ENCODE results near the gene SMIM30. TPM values are rescaled to one million over a fixed set of nuclear protein-coding genes. Genes with fewer than 3 reads are reported as not detected.

SMIM30 gene
- total and polyA plus RNA-seq, 4 experiments from 2014 or later = 21.6 to 98.2 (median 31.6) TPM

- Histone ChIP-seq H3K27me3 (ENCODE audit: insufficient read depth, low read length) (no peaks in the 10 kb centered on the region), H3K9me3 (ENCODE audit: control insufficient read depth in 1 of 2, low read length in 2 of 2) (no peaks in the 10 kb centered on the region), H3K27ac (ENCODE audit: low read depth, low read length) (no peak overlapping the region), H3K4me1 (ENCODE audit: insufficient read depth, low read length) (no peaks in the 10 kb centered on the region), H3K36me3 (ENCODE audit: insufficient read depth, low read length) (no peaks in the 10 kb centered on the region), H3K4me3 (ENCODE audit: low read length in 2 of 2) (no peak overlapping the region)
- DNase-seq = no peak
- Mint-ChIP-seq H3K36me3 (no peaks in the 10 kb centered on the region), H3K27me3 (peaks cover 14 to 18% of the 10 kb centered on the region in 2 donors), H3K9me3 (peaks cover 0 to 5% (median 0%) of the 10 kb centered on the region in 8 donors), H3K4me1 (peaks cover 0 to 2% (median 0%) of the 10 kb centered on the region in 4 donors), H3K27ac (no peak overlapping the region), H3K4me3 (no peak overlapping the region)
- intact Hi-C loops (cut with micrococcal nuclease) = no loop called here
- CTCF ChIA-PET (ENCODE audit: partially characterized antibody) = no interaction called here
- POLR2A ChIA-PET (ENCODE audit: partially characterized antibody) = no interaction called here
Measured at GRCh38 chr7:113143486-113144257, 25.3 kb upstream of the SMIM30 start.

DNA sequence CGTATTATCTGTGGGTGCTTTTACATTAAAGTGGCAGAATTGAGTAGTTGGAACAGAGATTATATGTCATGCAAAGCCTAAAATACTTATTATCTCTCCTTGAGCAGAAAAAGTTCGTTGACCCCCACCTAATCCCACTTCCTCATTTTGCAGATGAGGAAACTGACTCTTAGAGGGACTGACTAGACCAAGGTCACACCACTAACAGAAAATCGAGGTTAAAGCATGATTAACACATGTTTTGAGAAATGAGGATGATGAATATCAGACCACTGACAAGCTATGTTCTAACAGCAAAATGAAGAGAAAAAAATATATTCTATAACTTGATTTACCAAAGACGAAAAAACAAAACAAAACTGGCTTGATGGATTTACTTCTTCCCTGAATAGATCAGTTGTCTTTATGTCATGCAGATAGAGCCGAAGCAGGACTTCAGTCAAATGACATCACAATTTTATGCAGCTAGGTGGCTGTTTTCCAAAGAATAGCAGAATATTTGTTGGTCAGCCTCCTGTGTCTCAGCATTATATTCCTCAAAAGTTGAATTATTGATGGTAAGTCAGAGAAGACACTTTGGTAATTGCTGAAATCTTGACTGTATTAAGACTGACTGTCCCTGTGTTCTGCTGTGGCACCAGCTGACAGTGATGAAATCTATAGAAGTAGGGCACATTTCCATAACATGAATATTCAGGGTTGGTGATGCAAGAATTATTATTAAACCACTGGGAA lies 24.2 kb upstream of the SMIM30 start:
- POLR2A ChIA-PET (ENCODE audit: partially characterized antibody) = no interaction called here
- Mint-ChIP-seq H3K4me3 (no peak overlapping the region), H3K27ac (no peak overlapping the region), H3K4me1 (peaks cover 0 to 2% (median 0%) of the 10 kb centered on the region in 4 donors), H3K9me3 (peaks cover 0 to 2% (median 0%) of the 10 kb centered on the region in 8 donors), H3K27me3 (peaks cover 11 to 13% of the 10 kb centered on the region in 2 donors), H3K36me3 (no peaks in the 10 kb centered on the region)
- Histone ChIP-seq H3K9me3 (ENCODE audit: control insufficient read depth in 1 of 2, low read length in 2 of 2) (no peaks in the 10 kb centered on the region), H3K36me3 (ENCODE audit: insufficient read depth, low read length) (no peaks in the 10 kb centered on the region), H3K27me3 (ENCODE audit: insufficient read depth, low read length) (no peaks in the 10 kb centered on the region), H3K27ac (ENCODE audit: low read depth, low read length) (no peak overlapping the region), H3K4me1 (ENCODE audit: insufficient read depth, low read length) (no peaks in the 10 kb centered on the region), H3K4me3 (ENCODE audit: low read length in 2 of 2) (no peak overlapping the region)
- intact Hi-C loops (cut with micrococcal nuclease) = no loop called here
- no peak for DNase-seq
- CTCF ChIA-PET (ENCODE audit: partially characterized antibody) = no interaction called here

GRCh38 chr7:113141803-113142202 lies 23.4 kb upstream of the SMIM30 start:
- H3K27me3 Mint-ChIP-seq = peaks cover 9 to 12% of the 10 kb centered on the region in 2 donors
- H3K27ac Mint-ChIP-seq = no peak overlapping the region
- H3K4me1 Mint-ChIP-seq = peaks cover 0 to 2% (median 0%) of the 10 kb centered on the region in 4 donors
- H3K4me3 ChIP-seq (ENCODE audit: low read length in 2 of 2) = no peak overlapping the region
- no peaks in the 10 kb centered on the region for H3K9me3 ChIP-seq (ENCODE audit: control insufficient read depth in 1 of 2, low read length in 2 of 2)
- ChIA-PET POLR2A (ENCODE audit: partially characterized antibody) (no interaction called here), CTCF (ENCODE audit: partially characterized antibody) (no interaction called here)
- intact Hi-C loops (cut with micrococcal nuclease) = no loop called here
- no peaks in the 10 kb centered on the region for H3K27me3 ChIP-seq (ENCODE audit: insufficient read depth, low read length)
- H3K9me3 Mint-ChIP-seq = peaks cover 0 to 2% (median 0%) of the 10 kb centered on the region in 8 donors
- H3K4me3 Mint-ChIP-seq = no peak overlapping the region
- no peak overlapping the region for H3K27ac ChIP-seq (ENCODE audit: low read depth, low read length)
- DNase-seq = no peak
- no peaks in the 10 kb centered on the region for H3K36me3 Mint-ChIP-seq
- no peaks in the 10 kb centered on the region for H3K4me1 ChIP-seq (ENCODE audit: insufficient read depth, low read length)
- no peaks in the 10 kb centered on the region for H3K36me3 ChIP-seq (ENCODE audit: insufficient read depth, low read length)

- intact Hi-C loops (cut with micrococcal nuclease) = no loop called here
- H3K9me3 Mint-ChIP-seq = no peaks in the 10 kb centered on the region
- Histone ChIP-seq H3K36me3 (ENCODE audit: insufficient read depth, low read length) (no peaks in the 10 kb centered on the region), H3K27ac (ENCODE audit: low read depth, low read length) (no peak overlapping the region), H3K9me3 (ENCODE audit: control insufficient read depth in 1 of 2, low read length in 2 of 2) (no peaks in the 10 kb centered on the region), H3K27me3 (ENCODE audit: insufficient read depth, low read length) (no peaks in the 10 kb centered on the region), H3K4me3 (ENCODE audit: low read length in 2 of 2) (no peak overlapping the region), H3K4me1 (ENCODE audit: insufficient read depth, low read length) (no peaks in the 10 kb centered on the region)
- POLR2A ChIA-PET (ENCODE audit: partially characterized antibody) = no interaction called here
- peaks cover 0 to 2% (median 0%) of the 10 kb centered on the region in 4 donors for H3K4me1 Mint-ChIP-seq
- H3K27me3 Mint-ChIP-seq = peaks cover 8% of the 10 kb centered on the region in 2 donors
- H3K4me3 Mint-ChIP-seq = no peak overlapping the region
- no peak overlapping the region for H3K27ac Mint-ChIP-seq
- CTCF ChIA-PET (ENCODE audit: partially characterized antibody) = no interaction called here
- no peak for DNase-seq
- H3K36me3 Mint-ChIP-seq = no peaks in the 10 kb centered on the region
Measured at GRCh38 chr7:113140956-113141355, 22.6 kb upstream of the SMIM30 start.

DNA sequence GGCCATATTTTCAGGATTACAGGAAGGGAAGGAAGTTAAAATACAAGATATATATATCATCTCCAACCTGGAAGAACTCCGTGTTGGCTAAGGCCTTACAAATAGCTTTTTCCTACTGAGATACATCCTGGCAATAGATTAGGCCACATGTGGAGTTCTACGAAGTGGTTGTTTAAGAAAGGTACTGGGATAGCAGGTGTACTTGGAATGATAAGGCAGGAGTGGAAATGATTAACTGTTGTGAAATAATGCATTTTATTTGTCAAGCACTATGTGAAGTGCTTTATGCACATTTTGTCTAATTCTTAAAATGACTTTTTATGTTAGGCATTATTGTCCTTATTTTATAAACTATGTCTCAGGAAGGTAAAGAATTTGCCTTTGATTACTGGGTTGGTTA lies 18.9 kb upstream of the SMIM30 start:
- H3K27ac Mint-ChIP-seq = no peak overlapping the region

DNA sequence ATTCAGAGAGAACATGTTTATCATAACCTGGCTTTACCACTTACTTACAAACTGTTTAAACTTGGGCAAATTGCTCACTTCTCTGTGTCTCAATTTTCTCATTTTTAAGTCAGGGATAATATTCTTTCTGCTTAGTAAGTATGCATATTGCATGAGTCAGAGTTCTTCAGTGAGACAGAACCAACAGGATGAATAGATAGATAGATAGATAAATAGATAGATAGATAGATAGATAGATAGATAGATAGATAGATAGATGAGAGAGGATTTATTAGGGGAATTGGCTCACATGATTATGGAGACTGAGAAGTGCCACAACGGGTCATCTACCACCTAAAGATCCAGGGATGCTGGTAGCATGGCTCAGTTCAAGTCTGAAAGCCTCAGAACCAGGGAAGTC lies 15.7 kb upstream of the SMIM30 start:
- no peaks in the 10 kb centered on the region for H3K4me1 Mint-ChIP-seq
- H3K27me3 ChIP-seq (ENCODE audit: insufficient read depth, low read length) = no peaks in the 10 kb centered on the region
- peaks cover 0 to 2% (median 0%) of the 10 kb centered on the region in 8 donors for H3K9me3 Mint-ChIP-seq
- intact Hi-C loops (cut with micrococcal nuclease) = no loop called here
- H3K36me3 ChIP-seq (ENCODE audit: insufficient read depth, low read length) = no peaks in the 10 kb centered on the region
- H3K36me3 Mint-ChIP-seq = no peaks in the 10 kb centered on the region
- ChIA-PET CTCF (ENCODE audit: partially characterized antibody) (no interaction called here), POLR2A (ENCODE audit: partially characterized antibody) (no interaction called here)
- peaks cover 1 to 2% of the 10 kb centered on the region in 2 donors for H3K27me3 Mint-ChIP-seq
- H3K4me3 ChIP-seq (ENCODE audit: low read length in 2 of 2) = no peak overlapping the region
- H3K4me1 ChIP-seq (ENCODE audit: insufficient read depth, low read length) = no peaks in the 10 kb centered on the region
- DNase-seq = no peak
- no peaks in the 10 kb centered on the region for H3K9me3 ChIP-seq (ENCODE audit: control insufficient read depth in 1 of 2, low read length in 2 of 2)
- H3K27ac Mint-ChIP-seq = no peak overlapping the region
- H3K4me3 Mint-ChIP-seq = no peak overlapping the region
- H3K27ac ChIP-seq (ENCODE audit: low read depth, low read length) = no peak overlapping the region

More for the DNA sequence above, 18.9 kb upstream of the SMIM30 start:
- Mint-ChIP-seq H3K4me3 (no peak overlapping the region), H3K4me1 (no peaks in the 10 kb centered on the region), H3K36me3 (no peaks in the 10 kb centered on the region), H3K9me3 (peaks cover 0 to 2% (median 0%) of the 10 kb centered on the region in 8 donors), H3K27me3 (peaks cover 0 to 4% of the 10 kb centered on the region in 2 donors)
- DNase-seq = no peak
- Histone ChIP-seq H3K9me3 (ENCODE audit: control insufficient read depth in 1 of 2, low read length in 2 of 2) (no peaks in the 10 kb centered on the region), H3K27ac (ENCODE audit: low read depth, low read length) (no peak overlapping the region), H3K4me3 (ENCODE audit: low read length in 2 of 2) (no peak overlapping the region), H3K36me3 (ENCODE audit: insufficient read depth, low read length) (no peaks in the 10 kb centered on the region), H3K27me3 (ENCODE audit: insufficient read depth, low read length) (no peaks in the 10 kb centered on the region), H3K4me1 (ENCODE audit: insufficient read depth, low read length) (no peaks in the 10 kb centered on the region)
- CTCF ChIA-PET (ENCODE audit: partially characterized antibody) = interaction anchor here (0.6 kb wide), 1 partner anchor 49 kb away, joined by 5 read pairs; no protein-coding TSS in a partner anchor
- intact Hi-C loops (cut with micrococcal nuclease) = no loop called here
- POLR2A ChIA-PET (ENCODE audit: partially characterized antibody) = no interaction called here

- ChIA-PET CTCF (ENCODE audit: partially characterized antibody) (no interaction called here), POLR2A (ENCODE audit: partially characterized antibody) (no interaction called here)
- Mint-ChIP-seq H3K4me3 (no peak overlapping the region), H3K27me3 (peaks cover 1 to 2% of the 10 kb centered on the region in 2 donors), H3K27ac (no peak overlapping the region), H3K9me3 (peaks cover 0 to 2% (median 0%) of the 10 kb centered on the region in 8 donors), H3K4me1 (no peaks in the 10 kb centered on the region), H3K36me3 (no peaks in the 10 kb centered on the region)
- no peak overlapping the region for H3K27ac ChIP-seq (ENCODE audit: low read depth, low read length)
- no peaks in the 10 kb centered on the region for H3K4me1 ChIP-seq (ENCODE audit: insufficient read depth, low read length)
- DNase-seq = no peak
- no peaks in the 10 kb centered on the region for H3K27me3 ChIP-seq (ENCODE audit: insufficient read depth, low read length)
- intact Hi-C loops (cut with micrococcal nuclease) = no loop called here
- no peaks in the 10 kb centered on the region for H3K9me3 ChIP-seq (ENCODE audit: control insufficient read depth in 1 of 2, low read length in 2 of 2)
- H3K36me3 ChIP-seq (ENCODE audit: insufficient read depth, low read length) = no peaks in the 10 kb centered on the region
- no peak overlapping the region for H3K4me3 ChIP-seq (ENCODE audit: low read length in 2 of 2)
Measured at GRCh38 chr7:113131367-113131766, 13.0 kb upstream of the SMIM30 start.
